Heart left ventricle (tissue), 16 donors: ENCODE data around the gene ASB9. TPM values are rescaled to one million over a fixed set of nuclear protein-coding genes. Genes with fewer than 3 reads are reported as not detected.
"Not testable (repeated sequence)": the region's sequence is repeated elsewhere in the genome, so short reads cannot be mapped to it uniquely, and the experiment has no call there.

Source experiments
- ATAC-seq, 4 donors: fragments of 200-7000 bp; cut with Tn5 transposase; one replicate each; pipeline ENCODE4 v1.9.1; 2020 to 2022; ENCODE audit warnings: moderate library complexity in 4 of 4, mild to moderate bottlenecking in 3 of 4, moderate number of reproducible peaks in 1 of 4
- DNase-seq, 5 donors: peaks; one replicate each; pipeline ENCODE4 v3.0.0-alpha.2; 2020
- H3K27ac ChIP-seq, 12 donors: fragments of 200-600 bp; sonication (generic) in 4 of 12; one replicate each; pipeline versions ENCODE4 v1.5.0 to v1.8.0; 2016 to 2022; ENCODE audit warnings: mild to moderate bottlenecking in 2 of 12
- H3K27me3 ChIP-seq, 9 donors: fragments of 200-600 bp; sonication (generic) in 2 of 9; one replicate each; pipeline versions ENCODE4 v1.5.1 to v1.8.0; 2016 to 2022; ENCODE audit warnings: mild to moderate bottlenecking in 3 of 9
- H3K36me3 ChIP-seq, 9 donors: fragments of 200-600 bp; sonication (generic) in 2 of 9; one replicate each; pipeline versions ENCODE4 v1.5.0 to v1.8.0; 2018 to 2022; ENCODE audit warnings: mild to moderate bottlenecking in 2 of 9
- H3K4me1 ChIP-seq, 12 donors: fragments of 200-600 bp; sonication (generic) in 4 of 12; one replicate each; pipeline versions ENCODE4 v1.5.0 to v1.8.0; 2016 to 2022; ENCODE audit warnings: mild to moderate bottlenecking in 3 of 12
- H3K4me3 ChIP-seq, 12 donors: fragments of 200-600 bp; sonication (generic) in 4 of 12; one replicate each; pipeline versions ENCODE4 v1.5.0 to v1.8.0; 2017 to 2022; ENCODE audit warnings: mild to moderate bottlenecking in 9 of 12, moderate library complexity in 4 of 12
- H3K9me3 ChIP-seq, 12 donors: fragments of 200-600 bp; sonication (generic) in 4 of 12; one replicate each; pipeline versions ENCODE4 v1.5.0 to v1.8.0; 2016 to 2022; ENCODE audit warnings: mild to moderate bottlenecking in 1 of 12
- POLR2A ChIP-seq, 2 donors: fragments of 450-650 bp; IDR thresholded peaks; one replicate each; pipeline ENCODE4 v1.6.1; 2017; ENCODE audit warnings: antibody characterized with exemption in 2 of 2, mild to moderate bottlenecking in 2 of 2, moderate library complexity in 2 of 2
- WGBS, 4 donors: extraction: QIAGEN DNeasy Blood & Tissue Kit in 2 of 4; methylation state at CpG; one replicate each; pipeline versions ENCODE4 v1.1.5 to v1.1.7; 2013 to 2018; 5-methylcytosine and 5-hydroxymethylcytosine counted together
- intact Hi-C, 10 donors: fragments of 100-400 bp; cut with DNase I; formaldehyde crosslinking; loops; one replicate each; pipeline versions ENCODE4 v1.11.1 to v1.14.2; 2022
- polyA plus RNA-seq, 2 donors: library from polyadenylated mRNA; stranded (reverse); fragments of 200-250 nt; gene quantifications; one replicate each; pipeline ENCODE4 v1.2.3, GENCODE V29; 2013
- total RNA-seq, 9 donors: library from RNA; depleted of rRNA in 2 of 9; stranded (reverse); fragments of >200 nt in 2 of 9; fragmentation: NEBNext Ultra II Directional in 3 of 9; extraction: Animal tissue kit (Norgen Biotek cat#: 25700) in 3 of 9; gene quantifications; one replicate each; pipeline versions ENCODE4 v1.1.0 to v1.2.4, GENCODE V29; 2016 to 2023
- TF ChIP-seq, protein P1 (sequence below), 12 donors: fragments of 200-600 bp; sonication (generic) in 4 of 12; IDR thresholded peaks; one replicate each; pipeline versions ENCODE4 v1.5.0 to v1.8.0; 2018 to 2022; ENCODE audit warnings: antibody characterized with exemption in 12 of 12, mild to moderate bottlenecking in 5 of 12
- donor health status: ischemic (EF 13 %, LVEDD 7.1; RV severe dilation, severe dysfunction).
- donor health status: healthy with polysubstance abuse.
- donor health status: DM: no; HTN: yes; CAD: no.
- donor health status: DM: no; HTN: no; CAD: no.
- donor health status: ischemic (EF 25% LVEDD 6.9; RV normal size, moderate dysfunction).
- donor health status: ischemic (EF 25% LVEDD 5.7; RV mildly dilated, moderate dysfunction).
- donor health status: healthy.
- donor health status: DM: yes; HTN: yes; CAD: no.
- donor health status: ischemic (EF 35%, LVEDD 5.7; RV mildly dilated, moderate dysfunction).
- donor health status: nonischemic (EF 11% LVEDD 7.7; RV severe dilation, severe dysfunction).
- donor health status: DM: yes; HTN: yes; CAD: no.
- donor health status: PGD.
- donor health status: ischemic (EF 29% LVEDD 5.4; RV normal size, mild dysfunction).
- donor health status: nonischemic (EF 23%, LVEDD 6.1; RV moderate dilation, normal function).

ASB9 gene
- total and polyA plus RNA-seq, 11 donors, result 0.37 to 2.8 (median 1.4) TPM

DNA sequence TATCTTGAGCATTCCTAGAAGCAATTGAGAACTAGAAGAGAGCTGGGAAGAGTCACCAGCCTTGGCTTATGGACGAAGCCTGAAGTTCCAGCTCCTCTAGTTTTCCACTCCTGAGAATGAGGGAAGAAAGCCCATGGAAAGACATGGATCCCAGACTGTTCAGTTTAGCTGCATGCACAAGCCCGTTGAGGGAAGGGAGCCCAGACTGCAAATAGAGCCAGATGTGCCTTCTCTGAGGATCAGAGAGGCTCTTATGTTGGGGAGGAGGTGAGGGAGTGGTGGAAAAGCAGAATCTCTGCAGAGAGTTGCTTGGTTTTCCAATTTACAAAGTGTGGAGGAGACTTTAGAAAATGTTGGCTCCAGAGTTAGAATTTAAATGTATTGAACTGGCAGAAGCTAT, 69.0 kb downstream of the ASB9 start:
- Histone ChIP-seq H3K36me3 (no peaks in the 10 kb centered on the region), H3K27ac (no peak overlapping the region), H3K27me3 (peaks cover 0 to 10% (median 0%) of the 10 kb centered on the region in 9 donors), H3K4me1 (no peaks in the 10 kb centered on the region), H3K9me3 (no peaks in the 10 kb centered on the region), H3K4me3 (no peak overlapping the region)
- DNase-seq, result no peak
- 51 to 81% (median 64%) methylated on average over 2 of the region's 2 CpGs for WGBS, 4 donors
- TF ChIP-seq POLR2A (IDR thresholded peaks at IDR 0.05), result no peak
- TF ChIP-seq, protein P1, sequence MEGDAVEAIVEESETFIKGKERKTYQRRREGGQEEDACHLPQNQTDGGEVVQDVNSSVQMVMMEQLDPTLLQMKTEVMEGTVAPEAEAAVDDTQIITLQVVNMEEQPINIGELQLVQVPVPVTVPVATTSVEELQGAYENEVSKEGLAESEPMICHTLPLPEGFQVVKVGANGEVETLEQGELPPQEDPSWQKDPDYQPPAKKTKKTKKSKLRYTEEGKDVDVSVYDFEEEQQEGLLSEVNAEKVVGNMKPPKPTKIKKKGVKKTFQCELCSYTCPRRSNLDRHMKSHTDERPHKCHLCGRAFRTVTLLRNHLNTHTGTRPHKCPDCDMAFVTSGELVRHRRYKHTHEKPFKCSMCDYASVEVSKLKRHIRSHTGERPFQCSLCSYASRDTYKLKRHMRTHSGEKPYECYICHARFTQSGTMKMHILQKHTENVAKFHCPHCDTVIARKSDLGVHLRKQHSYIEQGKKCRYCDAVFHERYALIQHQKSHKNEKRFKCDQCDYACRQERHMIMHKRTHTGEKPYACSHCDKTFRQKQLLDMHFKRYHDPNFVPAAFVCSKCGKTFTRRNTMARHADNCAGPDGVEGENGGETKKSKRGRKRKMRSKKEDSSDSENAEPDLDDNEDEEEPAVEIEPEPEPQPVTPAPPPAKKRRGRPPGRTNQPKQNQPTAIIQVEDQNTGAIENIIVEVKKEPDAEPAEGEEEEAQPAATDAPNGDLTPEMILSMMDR (IDR thresholded peaks at IDR 0.05), result no peak
- no peak for ATAC-seq
- intact Hi-C loops, result no loop called here

DNA sequence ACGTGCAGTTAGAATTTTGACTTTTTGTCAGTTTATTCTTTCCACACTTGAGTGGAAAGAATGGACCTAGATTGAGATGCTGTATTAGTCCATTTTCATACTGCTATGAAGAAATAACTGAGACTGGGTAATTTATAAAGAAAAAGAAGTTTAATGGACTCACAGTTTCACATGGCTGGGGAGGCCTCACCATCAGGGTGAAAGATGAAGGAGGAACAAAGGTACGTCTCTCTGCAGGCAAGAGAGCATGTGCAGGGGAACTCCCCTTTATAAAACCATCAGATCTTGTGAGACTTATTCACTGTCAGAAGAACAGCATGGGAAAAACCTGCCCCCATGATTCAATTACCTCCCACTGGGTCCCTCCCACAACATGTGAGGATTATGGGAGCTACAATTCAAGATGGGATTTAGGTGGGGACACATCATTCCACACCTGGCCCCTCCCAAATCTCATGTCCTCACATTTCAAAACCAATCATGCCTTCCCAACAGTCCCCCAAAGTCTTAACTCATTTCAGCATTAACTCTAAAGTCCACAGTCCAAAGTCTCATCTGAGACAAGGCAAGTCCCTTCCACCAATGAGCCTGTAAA, 71.2 kb downstream of the ASB9 start:
- ATAC-seq, DNase-seq, H3K4me3 ChIP-seq, H3K27me3 ChIP-seq, H3K27ac ChIP-seq, H3K36me3 ChIP-seq, intact Hi-C loops, H3K9me3 ChIP-seq, H3K4me1 ChIP-seq: not testable (repeated sequence)
- 62 to 82% (median 76%) methylated on average over 2 of the region's 2 CpGs for WGBS, 4 donors

DNA sequence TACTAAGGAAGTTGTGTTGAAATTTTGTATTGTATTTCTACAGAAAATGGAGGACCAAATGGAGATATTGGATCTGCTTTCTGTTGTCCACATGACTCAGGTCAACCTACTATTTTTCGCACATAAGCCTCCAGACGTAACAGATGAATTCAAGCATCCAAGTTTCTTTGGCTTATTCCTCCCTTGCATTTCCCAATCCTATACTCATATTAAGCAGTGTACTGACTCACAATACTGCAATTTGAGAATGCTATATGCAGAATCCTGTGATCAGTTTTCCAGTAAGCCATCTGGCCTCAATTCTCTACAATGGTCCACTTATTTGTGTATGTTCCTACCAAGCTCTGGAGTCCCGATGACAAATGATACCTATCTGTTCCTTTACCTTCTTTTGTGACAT, 75.7 kb downstream of the ASB9 start:
- Histone ChIP-seq H3K27me3 (peaks cover 0 to 10% (median 0%) of the 10 kb centered on the region in 9 donors), H3K36me3 (no peaks in the 10 kb centered on the region), H3K4me1 (no peaks in the 10 kb centered on the region), H3K27ac (no peak overlapping the region), H3K9me3 (no peaks in the 10 kb centered on the region), H3K4me3 (no peak overlapping the region)
- ATAC-seq (no peak), DNase-seq (no peak)
- intact Hi-C loops, result no loop called here
- TF ChIP-seq, protein P1 (IDR thresholded peaks at IDR 0.05), result no peak
- TF ChIP-seq POLR2A (IDR thresholded peaks at IDR 0.05), result no peak
- whole genome bisulfite sequencing, 4 donors, result 53 to 64% (median 61%) methylated on average over 3 of the region's 3 CpGs

Other genes with a start within 250 kb of the ASB9 start
- gene ASB11, start 45.6 kb upstream of the ASB9 start, total RNA-seq, result 100 to 1,000 TPM in 3 of 9 donors, 10 to 100 TPM in 6; 53.2 to 246 (median 90.0) TPM
- 10 to 100 TPM; 14.5 to 21.0 TPM for gene ASB11, start 45.6 kb upstream of the ASB9 start, polyA plus RNA-seq
- gene PIGA, start 65.4 kb upstream of the ASB9 start, total RNA-seq, result 1 to 10 TPM; 1.6 to 7.4 (median 4.5) TPM
- 1 to 10 TPM; 3.0 to 9.9 TPM for gene PIGA, start 65.4 kb upstream of the ASB9 start, polyA plus RNA-seq
- gene VEGFD, start 114.3 kb upstream of the ASB9 start, total RNA-seq, result 10 to 100 TPM in 1 of 9 donors, 1 to 10 TPM in 8; 1.6 to 20.3 (median 3.6) TPM
- gene VEGFD, start 114.3 kb upstream of the ASB9 start, polyA plus RNA-seq, result 1 to 10 TPM in 1 of 2 donors, under 1 TPM in 1; 0.51 to 8.6 TPM
- 10 to 100 TPM in 7 of 9 donors, 1 to 10 TPM in 2; 6.9 to 19.9 (median 12.0) TPM for gene PIR, start 223.2 kb upstream of the ASB9 start, total RNA-seq
- 10 to 100 TPM in 1 of 2 donors, 1 to 10 TPM in 1; 9.9 to 11.3 TPM for gene PIR, start 223.2 kb upstream of the ASB9 start, polyA plus RNA-seq
- 1 to 10 TPM in 6 of 9 donors, under 1 TPM in 3; 0.47 to 2.8 (median 1.3) TPM for gene BMX, start 230.7 kb upstream of the ASB9 start, total RNA-seq
- 1 to 10 TPM in 1 of 2 donors, under 1 TPM in 1; 0.84 to 2.0 TPM for gene BMX, start 230.7 kb upstream of the ASB9 start, polyA plus RNA-seq